Measurements from ENCODE around the gene AGBL1. TPM values are rescaled to one million over a fixed set of nuclear protein-coding genes. Genes with fewer than 3 reads are reported as not detected.
A peak's percentile ranks its signal among the peaks of the same experiment; 100 is the strongest.

The AGBL1 gene
- total and polyA plus RNA-seq, 4 donors, result 0.08 to 147 (median 4.7) TPM

DNA sequence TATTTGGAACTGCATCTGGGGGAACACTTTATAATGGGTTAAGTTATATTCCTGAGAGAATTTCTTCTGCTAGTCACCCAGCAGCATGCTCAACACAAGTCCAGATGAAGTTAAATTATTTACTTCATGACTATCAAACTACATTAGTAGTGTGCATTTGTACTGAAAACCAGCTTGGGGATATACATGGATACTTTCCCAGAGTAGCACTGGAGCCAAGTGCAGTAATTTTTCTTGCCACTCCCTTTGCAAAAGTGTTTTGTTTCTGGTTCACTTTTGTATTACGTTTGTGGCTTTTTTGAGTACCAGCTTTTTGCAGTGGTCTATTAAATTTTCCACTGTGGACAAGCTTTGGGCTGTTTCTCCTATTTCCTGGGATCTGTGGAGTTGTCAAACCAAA, 243.0 kb downstream of the AGBL1 start:
- no peaks in the 10 kb centered on the region for H3K9me3 ChIP-seq (ENCODE audit: control insufficient read depth in 4 of 4, insufficient read depth in 3 of 4, low read length in 3 of 4)
- no peak overlapping the region for H3K4me3 ChIP-seq
- DNase-seq (no peak), ATAC-seq (ENCODE audit: insufficient read depth, low FRiP score) (no peak)
- H3K4me1 ChIP-seq (ENCODE audit: control insufficient read depth in 5 of 5, insufficient read depth in 5 of 5, low read length in 5 of 5), result no peaks in the 10 kb centered on the region
- 53 to 69% methylated on average over 1 of the region's 1 CpG for WGBS, 2 donors
- no peak overlapping the region for H3K27ac ChIP-seq (ENCODE audit: low read depth in 1 of 2, low read length in 1 of 2)
- no peaks in the 10 kb centered on the region for H3K27me3 ChIP-seq (ENCODE audit: control insufficient read depth in 3 of 3, insufficient read depth in 3 of 3, low read length in 2 of 3)
- H3K9ac ChIP-seq (ENCODE audit: insufficient read depth in 1 of 2, low read length in 2 of 2), result no peak overlapping the region
- no peak for TF ChIP-seq CTCF (IDR thresholded peaks at IDR 0.05; ENCODE audit: control extremely low read depth, extremely low read depth)
- H3K36me3 ChIP-seq (ENCODE audit: control insufficient read depth in 4 of 4, insufficient read depth in 4 of 4, low read length in 4 of 4), result no peaks in the 10 kb centered on the region

GRCh38 chr15:86327230-86327865, 247.7 kb downstream of the AGBL1 start:
- H3K27ac ChIP-seq (ENCODE audit: low read depth in 1 of 2, low read length in 1 of 2), result no peak overlapping the region
- H3K36me3 ChIP-seq (ENCODE audit: control insufficient read depth in 4 of 4, insufficient read depth in 4 of 4, low read length in 4 of 4), result no peaks in the 10 kb centered on the region
- H3K9ac ChIP-seq (ENCODE audit: insufficient read depth in 1 of 2, low read length in 2 of 2), result no peak overlapping the region
- H3K9me3 ChIP-seq (ENCODE audit: control insufficient read depth in 4 of 4, insufficient read depth in 3 of 4, low read length in 3 of 4), result peaks cover 0 to 18% (median 6%) of the 10 kb centered on the region in 4 donors
- H3K27me3 ChIP-seq (ENCODE audit: control insufficient read depth in 3 of 3, insufficient read depth in 3 of 3, low read length in 2 of 3), result no peaks in the 10 kb centered on the region
- 40 to 47% methylated on average over 2 of the region's 2 CpGs for WGBS, 2 donors
- ATAC-seq (ENCODE audit: insufficient read depth, low FRiP score) (no peak), DNase-seq (no peak)
- TF ChIP-seq CTCF (IDR thresholded peaks at IDR 0.05; ENCODE audit: control extremely low read depth, extremely low read depth), result no peak
- no peaks in the 10 kb centered on the region for H3K4me1 ChIP-seq (ENCODE audit: control insufficient read depth in 5 of 5, insufficient read depth in 5 of 5, low read length in 5 of 5)
- H3K4me3 ChIP-seq, result no peak overlapping the region

DNA sequence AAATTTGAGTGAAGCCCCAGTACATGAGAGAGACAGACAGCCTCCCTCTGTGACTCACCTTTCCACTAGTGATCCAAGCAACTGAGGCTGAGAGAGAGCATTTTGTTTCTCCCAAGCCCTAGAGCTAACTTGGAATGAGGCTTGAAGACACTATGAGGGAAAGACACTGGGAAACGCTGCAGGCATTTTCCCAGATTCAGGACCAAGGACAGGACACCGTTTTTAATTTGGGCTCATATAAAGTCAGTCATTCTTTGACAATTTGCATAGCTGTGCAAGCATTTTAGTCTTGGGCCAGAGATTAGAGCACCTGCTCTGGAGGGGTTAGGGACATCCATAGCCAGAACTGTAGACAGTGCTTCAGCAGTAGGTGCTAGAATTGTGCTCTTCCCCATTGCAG, 249.0 kb downstream of the AGBL1 start:
- no peaks in the 10 kb centered on the region for H3K4me1 ChIP-seq (ENCODE audit: control insufficient read depth in 5 of 5, insufficient read depth in 5 of 5, low read length in 5 of 5)
- 75 to 86% methylated on average over 2 of the region's 2 CpGs for WGBS, 2 donors
- no peak overlapping the region for H3K4me3 ChIP-seq
- H3K36me3 ChIP-seq (ENCODE audit: control insufficient read depth in 4 of 4, insufficient read depth in 4 of 4, low read length in 4 of 4), result no peaks in the 10 kb centered on the region
- TF ChIP-seq CTCF (IDR thresholded peaks at IDR 0.05; ENCODE audit: control extremely low read depth, extremely low read depth), result no peak
- DNase-seq (peak in 1 of 3 donors; percentile 25), ATAC-seq (ENCODE audit: insufficient read depth, low FRiP score) (no peak)
- H3K9ac ChIP-seq (ENCODE audit: insufficient read depth in 1 of 2, low read length in 2 of 2), result no peak overlapping the region
- H3K9me3 ChIP-seq (ENCODE audit: control insufficient read depth in 4 of 4, insufficient read depth in 3 of 4, low read length in 3 of 4), result peaks cover 0 to 18% (median 6%) of the 10 kb centered on the region in 4 donors
- H3K27ac ChIP-seq (ENCODE audit: low read depth in 1 of 2, low read length in 1 of 2), result no peak overlapping the region
- H3K27me3 ChIP-seq (ENCODE audit: control insufficient read depth in 3 of 3, insufficient read depth in 3 of 3, low read length in 2 of 3), result no peaks in the 10 kb centered on the region
